ENCODE data around the gene ZNF609.

ZNF609 gene

GRCh38 chr15:64710676-64711428 lies 250.5 kb downstream of the ZNF609 start:
- TF ChIP-seq, protein P1, sequence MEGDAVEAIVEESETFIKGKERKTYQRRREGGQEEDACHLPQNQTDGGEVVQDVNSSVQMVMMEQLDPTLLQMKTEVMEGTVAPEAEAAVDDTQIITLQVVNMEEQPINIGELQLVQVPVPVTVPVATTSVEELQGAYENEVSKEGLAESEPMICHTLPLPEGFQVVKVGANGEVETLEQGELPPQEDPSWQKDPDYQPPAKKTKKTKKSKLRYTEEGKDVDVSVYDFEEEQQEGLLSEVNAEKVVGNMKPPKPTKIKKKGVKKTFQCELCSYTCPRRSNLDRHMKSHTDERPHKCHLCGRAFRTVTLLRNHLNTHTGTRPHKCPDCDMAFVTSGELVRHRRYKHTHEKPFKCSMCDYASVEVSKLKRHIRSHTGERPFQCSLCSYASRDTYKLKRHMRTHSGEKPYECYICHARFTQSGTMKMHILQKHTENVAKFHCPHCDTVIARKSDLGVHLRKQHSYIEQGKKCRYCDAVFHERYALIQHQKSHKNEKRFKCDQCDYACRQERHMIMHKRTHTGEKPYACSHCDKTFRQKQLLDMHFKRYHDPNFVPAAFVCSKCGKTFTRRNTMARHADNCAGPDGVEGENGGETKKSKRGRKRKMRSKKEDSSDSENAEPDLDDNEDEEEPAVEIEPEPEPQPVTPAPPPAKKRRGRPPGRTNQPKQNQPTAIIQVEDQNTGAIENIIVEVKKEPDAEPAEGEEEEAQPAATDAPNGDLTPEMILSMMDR (IDR thresholded peaks at IDR 0.05; ENCODE audit: low read length, missing control alignments) = no peak
- no peak for DNase-seq (ENCODE audit: low read depth)
- H3K4me3 ChIP-seq (replicated peaks; ENCODE audit: low read depth, low read length) = no peak overlapping the region

GRCh38 chr15:64712353-64712752 lies 252.0 kb downstream of the ZNF609 start:
- H3K4me3 ChIP-seq (replicated peaks; ENCODE audit: low read depth, low read length) = no peak overlapping the region
- DNase-seq (ENCODE audit: low read depth) = no peak
- TF ChIP-seq, protein P1 (IDR thresholded peaks at IDR 0.05; ENCODE audit: low read length, missing control alignments) = no peak

DNA sequence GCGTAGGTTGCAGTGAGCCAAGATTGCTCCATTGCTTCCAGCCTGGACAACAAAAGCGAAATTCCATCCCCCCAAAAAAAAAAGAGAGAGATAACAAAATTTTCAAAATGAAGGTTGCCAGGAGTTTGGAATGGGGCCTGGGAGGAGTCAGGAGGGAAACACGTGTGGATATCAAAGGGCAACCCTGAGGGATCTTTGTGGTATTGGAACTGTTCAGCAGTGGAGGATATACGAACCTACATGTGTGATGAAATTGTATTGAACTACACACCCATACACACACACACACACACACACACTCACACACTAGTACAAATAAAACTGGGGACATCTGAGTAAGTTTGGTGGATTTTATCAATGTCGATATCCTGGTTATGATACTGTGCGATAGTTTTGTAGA lies 253.2 kb downstream of the ZNF609 start:
- no peak for DNase-seq (ENCODE audit: low read depth)
- TF ChIP-seq, protein P1 (IDR thresholded peaks at IDR 0.05; ENCODE audit: low read length, missing control alignments) = no peak

GRCh38 chr15:64716452-64716851 lies 256.1 kb downstream of the ZNF609 start:
- no peak for DNase-seq (ENCODE audit: low read depth)
- TF ChIP-seq, protein P1 (IDR thresholded peaks at IDR 0.05; ENCODE audit: low read length, missing control alignments) = no peak
- no peak overlapping the region for H3K4me3 ChIP-seq (replicated peaks; ENCODE audit: low read depth, low read length)

More for the DNA sequence above, 253.2 kb downstream of the ZNF609 start:
- no peak overlapping the region for H3K4me3 ChIP-seq (replicated peaks; ENCODE audit: low read depth, low read length)

DNA sequence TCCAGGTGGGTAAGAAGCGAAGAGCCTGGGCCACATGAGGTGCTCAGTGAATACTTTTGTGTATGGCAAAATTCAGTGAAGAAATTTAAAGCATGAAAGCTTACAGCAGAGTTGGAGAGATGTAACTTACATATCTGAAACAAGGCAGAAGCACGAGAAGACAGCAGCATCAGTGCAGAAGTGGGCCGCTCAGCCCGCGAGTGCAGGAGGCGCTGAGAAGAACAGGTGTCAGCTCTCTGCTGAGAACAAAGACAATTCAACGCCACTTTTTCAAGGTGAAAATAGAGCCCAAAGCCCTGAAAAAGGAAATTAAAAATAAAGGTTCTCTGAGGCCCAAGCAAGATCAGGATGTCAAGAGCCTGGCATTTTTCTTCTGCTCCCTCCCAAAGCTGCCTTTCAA lies 256.8 kb downstream of the ZNF609 start:
- TF ChIP-seq, protein P1 (IDR thresholded peaks at IDR 0.05; ENCODE audit: low read length, missing control alignments) = no peak
- H3K4me3 ChIP-seq (replicated peaks; ENCODE audit: low read depth, low read length) = no peak overlapping the region
- DNase-seq (ENCODE audit: low read depth) = no peak

DNA sequence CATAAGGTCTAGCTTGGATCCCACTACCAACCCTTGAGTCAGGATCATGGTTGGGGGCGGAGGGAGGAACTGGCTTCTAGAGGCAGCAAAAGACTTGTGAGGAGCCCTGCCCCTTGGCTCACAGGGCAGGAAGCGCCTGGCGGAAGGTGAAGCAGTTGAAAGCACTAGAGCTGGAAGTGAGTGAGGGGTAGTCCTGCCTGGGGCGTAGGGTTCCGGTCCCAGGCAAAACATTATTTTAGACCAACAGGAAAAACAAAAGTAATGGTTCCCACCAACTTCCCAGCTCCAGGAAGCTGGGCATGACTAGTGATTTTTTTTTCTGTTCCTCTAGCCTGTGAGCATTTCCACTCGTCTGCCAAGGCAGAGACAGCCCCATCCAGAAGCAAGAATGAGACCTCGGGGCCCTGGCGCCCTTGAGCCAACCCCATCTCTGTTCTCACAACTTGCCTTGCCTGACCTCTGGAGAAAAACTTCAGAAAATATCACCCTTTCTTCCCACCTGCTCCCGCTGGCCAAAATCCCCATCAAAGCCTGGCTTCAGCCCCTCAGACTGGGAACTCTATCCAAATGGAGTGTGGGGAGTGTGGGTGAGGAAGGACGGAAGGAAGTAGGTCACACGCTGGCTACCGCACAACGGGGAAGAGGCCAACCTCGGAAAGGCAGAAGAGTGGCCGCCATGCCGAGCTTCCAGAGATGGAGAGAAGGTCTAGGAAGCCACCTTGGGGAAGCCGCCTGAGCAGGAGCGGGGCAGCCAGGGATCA lies 257.5 kb downstream of the ZNF609 start:
- no peak for DNase-seq (ENCODE audit: low read depth)
- H3K4me3 ChIP-seq (replicated peaks; ENCODE audit: low read depth, low read length) = no peak overlapping the region
- TF ChIP-seq, protein P1 (IDR thresholded peaks at IDR 0.05; ENCODE audit: low read length, missing control alignments) = no peak
